Keratinocyte (primary cell): ENCODE data around the gene CD81. TPM values are rescaled to one million over a fixed set of nuclear protein-coding genes. Genes with fewer than 3 reads are reported as not detected.

Experiments used
- DNase-seq: peaks from one replicate; pipeline ENCODE4 v3.0.0-alpha.2; 2011; ENCODE audit warnings: low read depth, missing footprints, low spot score
- FAIRE-seq: peaks from 2 replicates; lab custom pipeline; 2011; peaks lifted over from hg19 to GRCh38; lab: Jason Lieb, UNC
- H2AFZ ChIP-seq: 2 replicates; pipeline ENCODE4 v1.6.0; 2012; ENCODE audit warnings: low read length, control low read depth, inconsistent platforms; ENCODE audit not compliant: control insufficient read depth
- H3K27ac ChIP-seq: 2 replicates; pipeline ENCODE4 v1.5.1; 2011; ENCODE audit warnings: low read length; ENCODE audit not compliant: control insufficient read depth, insufficient read depth
- H3K27me3 ChIP-seq: 3 replicates; pipeline ENCODE4 v1.6.0; 2011; ENCODE audit warnings: low read length; ENCODE audit not compliant: control insufficient read depth, insufficient read depth; ENCODE audit errors: extremely low read depth
- H3K36me3 ChIP-seq, 2 experiments: 2 replicates in 1 of 2; 3 replicates in 1 of 2; pipeline ENCODE4 v1.5.1; 2011; ENCODE audit warnings: low read length in 2 of 2, mild to moderate bottlenecking in 1 of 2; ENCODE audit not compliant: control insufficient read depth in 2 of 2, insufficient read depth in 2 of 2; ENCODE audit errors: extremely low read depth in 1 of 2
- H3K4me1 ChIP-seq: 3 replicates; pipeline ENCODE4 v1.5.1; 2011; ENCODE audit warnings: low read length; ENCODE audit not compliant: control insufficient read depth, insufficient read depth; ENCODE audit errors: extremely low read depth
- H3K4me2 ChIP-seq: 3 replicates; pipeline ENCODE4 v1.6.0; 2011; ENCODE audit warnings: low read depth, low read length; ENCODE audit not compliant: control insufficient read depth, insufficient read depth; ENCODE audit errors: extremely low read depth
- H3K4me3 ChIP-seq, 3 experiments: fragments of 200-600 bp in 1 of 3; sonication (generic) in 1 of 3; 2 replicates in 2 of 3; 3 replicates in 1 of 3; pipeline ENCODE4 v1.5.1; 2011 to 2016; ENCODE audit warnings: low read length in 3 of 3, mild to moderate bottlenecking in 3 of 3, control low read depth in 2 of 3, inconsistent platforms in 1 of 3, low read depth in 1 of 3, mixed read lengths in 1 of 3, mixed run types in 1 of 3, moderate library complexity in 1 of 3; ENCODE audit not compliant: control insufficient read depth in 2 of 3, insufficient read depth in 2 of 3; ENCODE audit errors: extremely low read depth in 1 of 3
- H3K79me2 ChIP-seq: 2 replicates; pipeline ENCODE4 v1.6.0; 2012; ENCODE audit warnings: low read length; ENCODE audit not compliant: control insufficient read depth, insufficient read depth
- H3K9ac ChIP-seq: 3 replicates; pipeline ENCODE4 v1.6.0; 2011; ENCODE audit warnings: low read length; ENCODE audit not compliant: control insufficient read depth, insufficient read depth; ENCODE audit errors: extremely low read depth
- H3K9me1 ChIP-seq: 3 replicates; pipeline ENCODE4 v1.6.0; 2011; ENCODE audit warnings: low read length; ENCODE audit not compliant: control insufficient read depth, insufficient read depth; ENCODE audit errors: extremely low read depth
- H3K9me3 ChIP-seq: 2 replicates; pipeline ENCODE4 v1.5.1; 2012; ENCODE audit warnings: low read depth, low read length; ENCODE audit not compliant: control insufficient read depth
- H4K20me1 ChIP-seq: 3 replicates; pipeline ENCODE4 v1.6.0; 2011; ENCODE audit warnings: low read length; ENCODE audit not compliant: control insufficient read depth, insufficient read depth; ENCODE audit errors: extremely low read depth
- EZH2 ChIP-seq: IDR thresholded peaks from one replicate; pipeline ENCODE4 v1.6.1; 2012; ENCODE audit warnings: inconsistent platforms, mild to moderate bottlenecking, low read length, moderate library complexity
- dilution Hi-C: fragments of 300-500 bp; cut with MboI; formaldehyde crosslinking; loops from one replicate; pipeline ENCODE4 v1.7.0; 2020; ENCODE audit warnings: low sequenced_read_pairs; ENCODE audit not compliant: extremely low pct_ligation_motif_present
- polyA plus RNA-seq, 5 experiments: library from polyadenylated mRNA; depleted of rRNA in 3 of 5; stranded (reverse) in 3 of 5; stranded (forward) in 1 of 5; unstranded in 1 of 5; fragments of >200 nt; gene quantifications; 1 replicate in 1 of 5; 2 replicates in 3 of 5; 3 replicates in 1 of 5; pipeline versions ENCODE4 v1.2.1 to v1.2.3, GENCODE V29; 2011 to 2012; ENCODE audit warnings: missing spikeins in 2 of 5, low read depth in 1 of 5, low replicate concordance in 1 of 5
- TF ChIP-seq, protein P1 (sequence below), 3 experiments: IDR thresholded peaks in 1 of 3; conservative IDR thresholded peaks in 1 of 3; optimal IDR thresholded peaks in 1 of 3; 2 replicates in 2 of 3; 3 replicates in 1 of 3; pipeline versions ENCODE3 to v1.5.1; 2011; ENCODE audit warnings: low read length in 3 of 3, mild to moderate bottlenecking in 3 of 3, moderate library complexity in 2 of 3, control low read depth in 1 of 3, inconsistent platforms in 1 of 3; ENCODE audit not compliant: insufficient read depth in 2 of 3; ENCODE audit errors: extremely low read depth in 1 of 3

CD81 gene
- polyA plus RNA-seq, 1 donor (not counting 4 experiments of a cell fraction or from before 2014, with no cell fraction given), result 194 TPM

DNA sequence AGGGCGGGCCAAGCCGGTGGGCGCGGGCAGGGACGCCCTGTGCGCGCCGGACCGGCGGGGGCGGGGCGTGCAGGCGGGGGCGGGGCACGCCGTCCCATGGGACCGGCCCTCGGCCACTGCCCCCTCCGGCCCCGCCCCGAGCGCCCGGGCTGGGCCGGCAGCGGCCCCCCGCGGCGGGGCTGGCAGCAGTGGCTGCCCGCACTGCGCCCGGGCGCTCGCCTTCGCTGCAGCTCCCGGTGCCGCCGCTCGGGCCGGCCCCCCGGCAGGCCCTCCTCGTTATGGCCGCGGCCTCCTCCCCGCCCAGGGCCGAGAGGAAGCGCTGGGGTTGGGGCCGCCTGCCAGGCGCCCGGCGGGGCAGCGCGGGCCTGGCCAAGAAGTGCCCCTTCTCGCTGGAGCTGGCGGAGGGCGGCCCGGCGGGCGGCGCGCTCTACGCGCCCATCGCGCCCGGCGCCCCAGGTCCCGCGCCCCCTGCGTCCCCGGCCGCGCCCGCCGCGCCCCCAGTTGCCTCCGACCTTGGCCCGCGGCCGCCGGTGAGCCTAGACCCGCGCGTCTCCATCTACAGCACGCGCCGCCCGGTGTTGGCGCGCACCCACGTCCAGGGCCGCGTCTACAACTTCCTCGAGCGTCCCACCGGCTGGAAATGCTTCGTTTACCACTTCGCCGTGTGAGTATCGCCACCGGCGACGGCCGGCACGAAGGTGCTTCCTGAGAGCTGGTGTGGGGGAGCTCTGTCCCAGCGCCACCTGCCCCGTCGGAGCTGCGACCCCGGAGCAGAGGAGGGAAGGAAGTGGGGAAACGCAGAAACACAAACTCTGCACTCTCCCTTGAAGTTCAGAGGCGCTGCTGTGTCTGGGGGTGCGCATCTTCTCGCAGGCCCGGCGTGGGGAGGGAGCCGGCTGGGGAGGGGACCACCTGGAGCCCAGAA, 68.0 kb downstream of the CD81 start, which contains the start of gene KCNQ1:
KCNQ1 (plus strand) TSS at position 188 of the 925 bp plus-strand sequence; CDS start at position 279, 91 bp downstream.
- Histone ChIP-seq H3K27me3 (peaks cover 36% of the 10 kb centered on the region), H3K79me2 (no peaks in the 10 kb centered on the region), H3K4me2 (no peak within 1 kb of the TSS), H3K9ac (no peak within 1 kb of the TSS), H3K4me1 (no peaks in the 10 kb centered on the region), H3K36me3 (no peaks in the 10 kb centered on the region), H2AFZ (no peak within 1 kb of the TSS), H4K20me1 (no peaks in the 10 kb centered on the region), H3K9me1 (no peaks in the 10 kb centered on the region), H3K9me3 (no peaks in the 10 kb centered on the region), H3K27ac (no peak within 1 kb of the TSS), H3K4me3 (no peak within 1 kb of the TSS)
- TF ChIP-seq EZH2, result peak; percentile 75
- TF ChIP-seq, protein P1, sequence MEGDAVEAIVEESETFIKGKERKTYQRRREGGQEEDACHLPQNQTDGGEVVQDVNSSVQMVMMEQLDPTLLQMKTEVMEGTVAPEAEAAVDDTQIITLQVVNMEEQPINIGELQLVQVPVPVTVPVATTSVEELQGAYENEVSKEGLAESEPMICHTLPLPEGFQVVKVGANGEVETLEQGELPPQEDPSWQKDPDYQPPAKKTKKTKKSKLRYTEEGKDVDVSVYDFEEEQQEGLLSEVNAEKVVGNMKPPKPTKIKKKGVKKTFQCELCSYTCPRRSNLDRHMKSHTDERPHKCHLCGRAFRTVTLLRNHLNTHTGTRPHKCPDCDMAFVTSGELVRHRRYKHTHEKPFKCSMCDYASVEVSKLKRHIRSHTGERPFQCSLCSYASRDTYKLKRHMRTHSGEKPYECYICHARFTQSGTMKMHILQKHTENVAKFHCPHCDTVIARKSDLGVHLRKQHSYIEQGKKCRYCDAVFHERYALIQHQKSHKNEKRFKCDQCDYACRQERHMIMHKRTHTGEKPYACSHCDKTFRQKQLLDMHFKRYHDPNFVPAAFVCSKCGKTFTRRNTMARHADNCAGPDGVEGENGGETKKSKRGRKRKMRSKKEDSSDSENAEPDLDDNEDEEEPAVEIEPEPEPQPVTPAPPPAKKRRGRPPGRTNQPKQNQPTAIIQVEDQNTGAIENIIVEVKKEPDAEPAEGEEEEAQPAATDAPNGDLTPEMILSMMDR (optimal IDR thresholded peaks at IDR 0.05 in 1 of 3, IDR thresholded peaks at IDR 0.05 in 1 of 3, conservative IDR thresholded peaks at IDR 0.05 in 1 of 3; ENCODE audit: extremely low read depth in 1 of 3, insufficient read depth in 2 of 3, low read length in 3 of 3), result no peak
- no peak for FAIRE-seq
- DNase-seq, result no peak
- dilution Hi-C loops, result no loop called here

DNA sequence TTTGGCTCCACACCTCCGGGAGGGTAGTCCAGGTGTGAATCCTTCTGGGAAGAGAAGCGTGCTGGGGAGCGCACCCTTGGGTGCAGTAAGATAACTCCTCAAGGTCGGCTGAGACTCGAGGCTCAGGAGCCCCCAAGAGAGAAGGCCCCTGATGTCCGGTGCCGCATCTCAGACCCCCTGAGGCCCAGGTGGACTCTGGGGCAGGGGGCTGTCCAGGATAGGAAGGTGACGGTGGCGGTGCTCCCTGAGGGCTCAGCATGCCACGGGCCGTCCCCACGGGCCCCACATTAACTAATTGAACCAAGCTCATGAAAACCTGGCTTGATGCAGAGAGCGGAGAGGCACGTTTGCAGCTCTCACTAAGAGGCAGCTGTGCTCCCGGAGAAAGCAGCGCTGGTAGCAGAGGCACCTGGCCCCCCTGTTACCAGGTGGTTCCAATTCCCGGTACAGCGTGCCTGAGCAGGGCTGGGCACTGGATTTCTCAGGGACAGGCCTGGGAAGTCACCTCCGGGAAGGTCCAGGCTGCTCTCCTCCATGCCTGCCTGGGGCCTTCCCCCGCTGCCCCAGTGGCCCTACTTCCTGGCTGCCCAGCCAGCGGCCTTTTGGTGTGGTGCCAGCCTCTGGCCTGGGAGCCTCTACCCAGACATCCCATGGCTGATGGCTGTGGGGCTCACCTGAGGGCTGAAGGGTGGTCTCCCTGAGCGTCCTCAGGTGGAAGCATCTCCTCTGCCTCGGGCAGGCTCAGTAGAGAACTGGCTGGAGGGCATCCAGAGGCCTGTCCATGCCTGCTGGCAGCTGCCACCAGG, 68.8 kb downstream of the CD81 start:
- H3K4me2 ChIP-seq, result no peak overlapping the region
- no peaks in the 10 kb centered on the region for H4K20me1 ChIP-seq
- H3K4me1 ChIP-seq, result no peaks in the 10 kb centered on the region
- FAIRE-seq, result no peak
- H3K27ac ChIP-seq, result no peak overlapping the region
- no peaks in the 10 kb centered on the region for H3K79me2 ChIP-seq
- no peak overlapping the region for H2AFZ ChIP-seq
- H3K9me1 ChIP-seq, result no peaks in the 10 kb centered on the region
- H3K4me3 ChIP-seq, result no peak overlapping the region
- DNase-seq, result no peak
- peak; percentile 61 for TF ChIP-seq EZH2
- TF ChIP-seq, protein P1 (optimal IDR thresholded peaks at IDR 0.05 in 1 of 3, IDR thresholded peaks at IDR 0.05 in 1 of 3, conservative IDR thresholded peaks at IDR 0.05 in 1 of 3; ENCODE audit: extremely low read depth in 1 of 3, insufficient read depth in 2 of 3, low read length in 3 of 3), result no peak
- H3K27me3 ChIP-seq, result peaks cover 42% of the 10 kb centered on the region
- no peaks in the 10 kb centered on the region for H3K36me3 ChIP-seq
- dilution Hi-C loops, result no loop called here
- no peak overlapping the region for H3K9ac ChIP-seq
- H3K9me3 ChIP-seq, result no peaks in the 10 kb centered on the region
